Activated CD4-positive, alpha-beta memory T cell treated with anti-CD3 and anti-CD28 coated beads for 36 hours (primary cell): ENCODE results near the gene CD84. TPM values are rescaled to one million over a fixed set of nuclear protein-coding genes. Genes with fewer than 3 reads are reported as not detected.
"Not testable (repeated sequence)": the region's sequence is repeated elsewhere in the genome, so short reads cannot be mapped to it uniquely, and the experiment has no call there.

Experiments used
- CTCF ChIA-PET: fragments of 350-600 bp; sonication (Branson Sonifier 250); formaldehyde crosslinking; loops from one replicate; lab custom pipeline; 2021; ENCODE audit warnings: antibody characterized with exemption, inconsistent platforms; lab: Charles Lee
- POLR2A ChIA-PET: fragments of 350-600 bp; sonication (Branson Sonifier 250); formaldehyde crosslinking; loops from one replicate; lab custom pipeline; 2021; ENCODE audit warnings: antibody characterized with exemption; lab: Charles Lee
- DNase-seq: peaks from one replicate; pipeline ENCODE4 v3.0.0-alpha.2; 2020
- H3K27ac Mint-ChIP-seq: one replicate; pipeline ENCODE4 v1.8.0; 2021; ENCODE audit warnings: mixed read lengths
- H3K27me3 Mint-ChIP-seq: one replicate; pipeline ENCODE4 v1.8.0; 2021; ENCODE audit warnings: mixed read lengths
- H3K36me3 Mint-ChIP-seq: one replicate; pipeline ENCODE4 v1.8.0; 2021; ENCODE audit warnings: mixed read lengths
- H3K4me1 Mint-ChIP-seq: one replicate; pipeline ENCODE4 v1.8.0; 2021; ENCODE audit warnings: low read depth, mixed read lengths
- H3K4me3 Mint-ChIP-seq: one replicate; pipeline ENCODE4 v1.8.0; 2021; ENCODE audit warnings: mild to moderate bottlenecking, mixed read lengths
- H3K9me3 Mint-ChIP-seq: one replicate; pipeline ENCODE4 v1.8.0; 2021; ENCODE audit warnings: mixed read lengths
- intact Hi-C: fragments of 100-400 bp; cut with micrococcal nuclease; formaldehyde crosslinking; loops from one replicate; pipeline ENCODE4 v1.15.1; 2023
- total RNA-seq, 2 experiments: library from RNA; stranded (reverse); gene quantifications; one replicate each; pipeline ENCODE4 v1.2.3, GENCODE V29; 2021

Gene CD84
- total RNA-seq, 2 experiments from 2014 or later = 18.6 to 20.2 TPM

DNA sequence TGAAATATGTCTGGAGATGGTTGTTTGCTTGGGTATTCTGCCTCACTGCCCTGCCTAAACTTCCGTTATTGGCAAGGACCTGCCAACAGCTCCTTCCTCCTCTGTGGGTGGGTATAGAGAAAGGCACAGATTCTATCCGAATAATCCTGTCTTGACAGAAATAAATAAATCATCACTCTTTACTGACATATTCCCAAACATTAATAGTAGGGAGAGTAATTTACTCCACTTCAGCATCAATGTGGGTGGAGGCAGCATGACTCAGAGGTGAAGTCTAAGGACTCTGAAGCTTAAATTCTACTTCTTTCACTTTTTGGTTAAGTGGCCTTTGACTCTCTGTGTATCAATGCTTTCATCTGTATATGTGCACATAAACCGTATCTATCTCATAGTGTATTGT lies 2.9 kb downstream of the CD84 start:
- POLR2A ChIA-PET = interaction anchor here (0.7 to 4.7 kb wide), 5 partner anchors 9 to 122 kb away, joined by 3 to 31 read pairs (median 4); no protein-coding TSS in a partner anchor
- H3K36me3 Mint-ChIP-seq = peaks cover 3% of the 10 kb centered on the region
- H3K27ac Mint-ChIP-seq = peak overlapping the region; percentile 96
- H3K9me3 Mint-ChIP-seq = no peaks in the 10 kb centered on the region
- CTCF ChIA-PET = interaction anchor here (0.8 to 1.2 kb wide), 3 partner anchors 10 to 26 kb away, joined by 3 to 4 read pairs (median 3); no protein-coding TSS in a partner anchor
- H3K4me3 Mint-ChIP-seq = peak overlapping the region; percentile 83
- peaks cover 82% of the 10 kb centered on the region for H3K4me1 Mint-ChIP-seq
- no peaks in the 10 kb centered on the region for H3K27me3 Mint-ChIP-seq
- peak; percentile 71 for DNase-seq
- intact Hi-C loops = loop anchor here (1.0 to 5.0 kb wide), 6 partner anchors 8 to 131 kb away; no protein-coding TSS in a partner anchor

DNA sequence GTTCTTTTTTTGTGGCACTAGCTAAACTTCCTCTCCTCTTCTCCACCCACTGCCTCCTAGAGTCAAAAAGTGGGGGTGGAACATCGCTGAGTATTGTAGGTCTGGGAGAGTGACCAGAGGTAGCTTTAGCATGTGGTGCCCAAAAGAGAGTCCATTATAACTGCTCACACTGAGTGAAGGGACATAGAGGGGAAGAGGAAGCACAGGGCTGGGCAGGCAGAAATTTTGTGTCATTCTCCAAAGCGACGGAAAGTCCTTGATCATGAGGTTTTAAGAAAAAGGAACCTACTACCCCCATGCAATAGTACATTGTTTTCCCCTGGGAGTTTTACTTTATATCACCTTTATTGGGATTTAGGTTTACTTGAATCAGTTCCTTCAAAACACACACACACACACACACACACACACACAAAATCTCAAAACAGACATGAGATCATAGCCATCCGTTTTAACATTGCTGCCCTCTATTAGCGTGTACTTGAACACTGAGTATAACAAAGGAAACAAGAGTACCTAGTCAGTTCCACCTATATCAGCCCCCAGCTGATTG lies 4.1 kb downstream of the CD84 start:
- ChIA-PET POLR2A (interaction anchor here (1.0 to 4.7 kb wide), 5 partner anchors 10 to 143 kb away, joined by 3 to 31 read pairs (median 4); no protein-coding TSS in a partner anchor), CTCF (interaction anchor here (1.2 to 3.3 kb wide), 2 partner anchors 31 to 124 kb away, joined by 3 to 12 read pairs; no protein-coding TSS in a partner anchor)
- H3K27me3 Mint-ChIP-seq = no peaks in the 10 kb centered on the region
- peak overlapping the region; percentile 63 for H3K4me3 Mint-ChIP-seq
- H3K36me3 Mint-ChIP-seq = peaks cover 8% of the 10 kb centered on the region
- H3K4me1 Mint-ChIP-seq = peaks cover 82% of the 10 kb centered on the region
- no peak for DNase-seq
- H3K9me3 Mint-ChIP-seq = no peaks in the 10 kb centered on the region
- intact Hi-C loops = loop anchor here (5.0 kb wide), 1 partner anchor 132 kb away; no protein-coding TSS in a partner anchor
- peak overlapping the region; percentile 96 for H3K27ac Mint-ChIP-seq

DNA sequence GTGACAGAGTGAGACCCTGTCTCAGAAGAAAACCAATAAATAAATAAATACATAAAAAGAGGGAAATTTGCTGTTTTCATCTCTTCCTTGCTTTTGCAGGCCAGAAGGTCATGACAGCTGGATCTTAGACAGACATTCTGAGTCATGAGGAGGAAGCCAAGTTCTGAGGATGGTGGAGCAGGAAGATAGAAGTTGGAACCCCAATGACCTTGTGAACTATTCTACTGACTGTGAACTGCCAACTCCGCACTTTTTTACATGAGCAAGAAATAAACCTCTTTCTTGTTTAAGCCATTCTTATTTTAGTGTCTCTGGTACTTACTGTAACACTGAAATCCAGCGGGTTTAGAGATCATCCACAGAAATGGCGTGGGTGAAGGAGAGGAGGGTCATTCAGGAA lies 8.5 kb downstream of the CD84 start:
- Mint-ChIP-seq H3K27me3 (no peaks in the 10 kb centered on the region), H3K27ac (peak overlapping the region; percentile 85), H3K9me3 (no peaks in the 10 kb centered on the region), H3K36me3 (peaks cover 8% of the 10 kb centered on the region), H3K4me1 (peaks cover 92% of the 10 kb centered on the region), H3K4me3 (no peak overlapping the region)
- ChIA-PET POLR2A (no interaction called here), CTCF (interaction anchor here (1.3 kb wide), 1 partner anchor 36 kb away, joined by 4 read pairs; no protein-coding TSS in a partner anchor)
- DNase-seq = no peak
- intact Hi-C loops = no loop called here

DNA sequence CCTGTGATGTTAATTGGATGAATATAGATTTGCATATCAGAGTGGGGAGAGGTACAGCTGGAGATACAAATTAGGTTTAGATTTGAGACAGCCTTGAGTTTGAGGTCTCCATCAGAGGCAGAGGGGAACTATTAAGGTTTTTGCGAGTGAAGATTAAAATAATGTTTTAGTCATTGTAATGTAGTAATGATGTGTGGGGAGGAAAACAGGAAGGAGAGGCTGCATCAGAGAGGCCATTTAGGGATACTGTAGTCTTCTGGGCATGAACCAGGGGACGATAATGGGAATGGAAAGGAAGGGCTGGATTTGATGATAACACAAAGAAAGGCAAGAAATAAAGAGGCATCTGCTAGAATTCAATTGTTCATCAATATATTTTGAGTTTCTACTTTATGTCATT lies 9.5 kb downstream of the CD84 start:
- Mint-ChIP-seq H3K4me1 (peaks cover 91% of the 10 kb centered on the region), H3K27ac (peak overlapping the region; percentile 91), H3K36me3 (peaks cover 9% of the 10 kb centered on the region), H3K27me3 (no peaks in the 10 kb centered on the region), H3K9me3 (no peaks in the 10 kb centered on the region), H3K4me3 (peak overlapping the region; percentile 11)
- intact Hi-C loops = no loop called here
- ChIA-PET POLR2A (interaction anchor here (1.0 kb wide), 2 partner anchors 39 to 116 kb away, joined by 3 to 4 read pairs; no protein-coding TSS in a partner anchor), CTCF (no interaction called here)
- no peak for DNase-seq

DNA sequence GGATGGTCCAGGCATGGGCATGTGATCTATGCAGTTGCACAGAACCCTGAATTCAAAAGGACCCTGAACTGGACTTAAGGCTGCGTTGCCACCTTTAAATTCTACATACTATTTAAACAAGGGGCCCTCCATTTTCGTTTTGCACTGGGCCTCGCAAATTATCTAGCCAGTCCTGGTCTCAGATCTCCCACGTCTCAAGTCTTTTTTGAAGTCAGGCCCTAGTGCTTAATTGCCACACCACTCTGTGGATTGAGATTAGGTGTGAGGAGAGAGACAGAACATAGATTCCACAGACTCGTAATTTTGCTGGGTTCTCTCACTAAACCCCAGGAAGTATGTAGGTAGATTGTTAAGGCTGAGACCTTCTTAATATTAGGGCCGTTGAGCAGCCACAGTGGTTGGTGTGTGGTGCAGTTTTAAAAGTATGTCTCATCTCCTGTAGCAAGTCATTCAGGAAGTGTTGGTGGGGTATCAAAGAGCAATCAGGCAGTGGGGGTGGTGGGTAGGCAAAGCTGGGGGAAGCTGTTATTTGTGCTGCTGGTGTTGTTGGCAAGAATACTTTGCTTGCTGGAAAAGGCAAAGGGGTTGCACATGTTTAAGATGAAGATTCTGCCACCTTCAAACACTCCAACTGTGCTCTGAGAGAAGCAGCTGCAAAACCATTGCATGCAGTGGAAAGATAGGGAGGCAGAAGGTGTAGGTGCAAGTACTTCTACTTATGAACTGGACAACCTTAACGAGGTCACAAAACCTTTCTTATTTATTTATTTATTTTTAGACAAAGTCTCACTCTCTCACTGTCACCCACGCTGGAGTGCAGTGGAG lies 11.2 kb downstream of the CD84 start:
- Mint-ChIP-seq H3K27me3 (no peaks in the 10 kb centered on the region), H3K27ac (peak overlapping the region; percentile 91), H3K4me3 (peak overlapping the region; percentile 70), H3K4me1 (peaks cover 90% of the 10 kb centered on the region), H3K36me3 (peaks cover 17% of the 10 kb centered on the region), H3K9me3 (peaks cover 4% of the 10 kb centered on the region)
- POLR2A ChIA-PET = interaction anchor here (3.0 kb wide), 1 partner anchor 38 kb away, joined by 7 read pairs; no protein-coding TSS in a partner anchor
- CTCF ChIA-PET = interaction anchor here (0.9 kb wide), 1 partner anchor 12 kb away, joined by 4 read pairs; no protein-coding TSS in a partner anchor
- peak; percentile 85 for DNase-seq
- intact Hi-C loops = loop anchor here (1.0 kb wide), 2 partner anchors 8 to 9 kb away; no protein-coding TSS in a partner anchor

DNA sequence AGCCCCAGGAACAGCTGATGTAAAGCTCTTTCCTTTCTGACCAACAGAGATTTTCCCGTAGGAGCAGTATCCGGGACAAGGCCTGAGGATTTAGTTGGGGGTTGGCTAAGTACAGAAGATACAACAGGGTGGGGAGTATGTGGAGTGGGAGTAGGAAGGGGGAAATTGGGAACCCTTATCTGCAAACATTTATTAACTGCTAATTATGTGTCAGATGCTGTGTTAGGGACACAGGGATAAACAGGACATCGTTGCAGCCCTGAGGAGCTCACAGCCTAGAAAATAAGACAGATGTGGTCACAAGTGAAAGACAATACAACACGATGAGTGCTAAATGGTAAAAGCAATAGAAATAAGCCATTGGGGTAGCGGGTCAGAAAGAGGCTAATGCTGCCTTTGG lies 12.0 kb downstream of the CD84 start:
- peaks cover 11% of the 10 kb centered on the region for H3K9me3 Mint-ChIP-seq
- CTCF ChIA-PET = interaction anchor here (0.6 to 0.7 kb wide), 2 partner anchors 21 to 28 kb away, joined by 3 to 4 read pairs; no protein-coding TSS in a partner anchor
- peak overlapping the region; percentile 91 for H3K27ac Mint-ChIP-seq
- H3K4me1 Mint-ChIP-seq = peaks cover 90% of the 10 kb centered on the region
- H3K4me3 Mint-ChIP-seq = peak overlapping the region; percentile 70
- POLR2A ChIA-PET = interaction anchor here (0.8 to 3.0 kb wide), 2 partner anchors 10 to 39 kb away, joined by 4 to 7 read pairs; no protein-coding TSS in a partner anchor
- H3K27me3 Mint-ChIP-seq = no peaks in the 10 kb centered on the region
- no peak for DNase-seq
- H3K36me3 Mint-ChIP-seq = peaks cover 24% of the 10 kb centered on the region
- intact Hi-C loops = no loop called here

DNA sequence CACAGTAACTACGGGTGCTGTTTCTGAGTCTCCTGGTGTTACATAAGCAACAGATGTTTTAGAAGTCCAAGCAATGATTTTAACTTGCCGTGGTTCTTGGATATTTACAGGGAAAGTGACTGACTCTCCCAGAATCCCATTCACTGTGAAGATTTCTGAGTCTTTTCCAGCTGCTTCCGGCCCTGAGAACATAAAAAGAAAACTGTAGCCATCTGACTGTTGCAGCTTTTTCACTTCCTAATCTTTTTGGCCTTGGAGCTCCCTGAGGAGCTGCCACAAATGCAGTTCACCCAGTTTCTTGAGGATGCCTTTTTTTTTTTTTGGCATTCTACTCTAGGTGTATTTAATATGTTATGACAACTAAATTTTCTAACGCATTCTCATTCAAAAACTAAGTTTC lies 13.7 kb downstream of the CD84 start:
- CTCF ChIA-PET = interaction anchor here (1.1 to 2.1 kb wide), 5 partner anchors 9 to 53 kb away, joined by 3 to 6 read pairs (median 5); no protein-coding TSS in a partner anchor
- H3K4me3 Mint-ChIP-seq = peak overlapping the region; percentile 52
- peaks cover 14% of the 10 kb centered on the region for H3K9me3 Mint-ChIP-seq
- DNase-seq = no peak
- intact Hi-C loops = no loop called here
- no peaks in the 10 kb centered on the region for H3K27me3 Mint-ChIP-seq
- POLR2A ChIA-PET = interaction anchor here (2.3 to 3.0 kb wide), 2 partner anchors 12 to 40 kb away, joined by 7 to 9 read pairs; no protein-coding TSS in a partner anchor
- H3K4me1 Mint-ChIP-seq = peaks cover 91% of the 10 kb centered on the region
- H3K36me3 Mint-ChIP-seq = peaks cover 22% of the 10 kb centered on the region
- H3K27ac Mint-ChIP-seq = peak overlapping the region; percentile 91

DNA sequence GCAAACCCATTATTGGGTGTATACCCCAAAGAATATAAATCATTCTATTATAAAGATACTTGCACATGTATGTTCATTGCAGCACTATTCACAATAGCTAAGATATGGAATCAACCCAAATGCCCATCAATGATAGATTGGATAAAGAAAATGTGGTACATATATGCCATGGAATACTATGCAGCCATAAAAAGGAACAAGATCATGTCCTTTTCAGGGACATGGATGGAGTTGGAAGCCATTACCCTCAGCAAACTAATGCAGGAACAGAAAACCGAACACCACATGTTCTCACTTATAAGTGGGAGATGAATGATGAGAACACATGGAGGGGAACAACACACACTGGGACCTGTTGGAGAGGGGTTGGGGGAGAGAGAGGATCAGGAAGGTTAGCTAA lies 16.1 kb downstream of the CD84 start:
- POLR2A ChIA-PET = interaction anchor here (1.0 to 2.3 kb wide), 2 partner anchors 14 to 15 kb away, joined by 3 to 9 read pairs; no protein-coding TSS in a partner anchor
- intact Hi-C loops, H3K4me3 Mint-ChIP-seq, H3K27me3 Mint-ChIP-seq, CTCF ChIA-PET, DNase-seq: not testable (repeated sequence)
- peaks cover 93% of the 10 kb centered on the region for H3K4me1 Mint-ChIP-seq
- peaks cover 14% of the 10 kb centered on the region for H3K9me3 Mint-ChIP-seq
- peaks cover 22% of the 10 kb centered on the region for H3K36me3 Mint-ChIP-seq
- peak overlapping the region; percentile 47 for H3K27ac Mint-ChIP-seq

DNA sequence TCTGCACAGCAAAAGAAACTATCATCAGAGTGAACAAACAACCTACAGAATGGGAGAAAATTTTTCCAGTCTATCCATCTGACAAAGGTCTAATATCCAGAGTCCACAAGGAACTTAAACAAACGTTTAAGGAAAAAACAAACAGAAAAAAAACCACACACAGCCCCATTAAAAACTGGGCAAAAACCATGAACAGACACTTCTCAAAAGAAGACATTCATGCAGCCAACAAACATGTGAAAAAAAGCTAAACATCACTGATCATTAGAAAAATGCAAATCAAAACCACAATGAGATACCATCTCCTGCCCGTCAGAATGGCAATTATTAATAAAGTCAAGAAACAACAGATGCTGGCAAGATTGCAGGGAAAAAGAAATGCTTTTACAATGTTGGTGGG lies 16.6 kb downstream of the CD84 start:
- CTCF ChIA-PET = not testable (repeated sequence)
- POLR2A ChIA-PET = interaction anchor here (1.0 kb wide), 1 partner anchor 15 kb away, joined by 3 read pairs; no protein-coding TSS in a partner anchor

DNA sequence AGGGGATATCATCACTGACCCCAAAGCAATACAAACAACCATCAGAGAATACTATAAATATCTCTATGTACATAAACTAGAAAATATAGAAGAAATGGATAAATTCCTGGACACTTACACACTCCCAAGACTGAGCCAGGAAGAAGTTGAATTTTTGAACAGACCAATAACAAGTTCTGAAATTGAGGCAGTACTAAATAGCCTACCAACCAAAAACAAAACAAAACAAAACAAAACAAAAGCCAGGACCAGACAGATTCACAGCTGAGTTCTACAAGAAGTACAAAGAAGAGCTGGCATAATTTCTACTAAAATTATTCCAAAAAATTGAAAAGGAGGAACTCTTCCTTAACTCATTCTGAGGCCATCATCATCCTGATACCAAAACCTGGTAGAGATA lies 18.5 kb downstream of the CD84 start:
- Mint-ChIP-seq H3K9me3 (peaks cover 14% of the 10 kb centered on the region), H3K27me3 (no peaks in the 10 kb centered on the region), H3K27ac (peak overlapping the region; percentile 91), H3K4me1 (peaks cover 82% of the 10 kb centered on the region), H3K4me3 (peak overlapping the region; percentile 71), H3K36me3 (peaks cover 22% of the 10 kb centered on the region)
- intact Hi-C loops = loop anchor here (1.0 to 2.0 kb wide), 2 partner anchors 16 to 40 kb away; no protein-coding TSS in a partner anchor
- POLR2A ChIA-PET = interaction anchor here (0.9 to 3.8 kb wide), 5 partner anchors 16 to 147 kb away, joined by 3 to 31 read pairs (median 5); no protein-coding TSS in a partner anchor
- CTCF ChIA-PET = interaction anchor here (0.7 to 2.4 kb wide), 8 partner anchors 10 to 46 kb away, joined by 3 to 8 read pairs (median 3); no protein-coding TSS in a partner anchor
- DNase-seq = no peak

More for the DNA sequence above, 16.6 kb downstream of the CD84 start:
- Mint-ChIP-seq H3K9me3 (peaks cover 14% of the 10 kb centered on the region), H3K36me3 (peaks cover 22% of the 10 kb centered on the region), H3K27ac (peak overlapping the region; percentile 47), H3K4me1 (peaks cover 92% of the 10 kb centered on the region)
- H3K4me3 Mint-ChIP-seq, H3K27me3 Mint-ChIP-seq, intact Hi-C loops, DNase-seq: not testable (repeated sequence)
